ENCODE results near the gene PSMD13. TPM values are rescaled to one million over a fixed set of nuclear protein-coding genes. Genes with fewer than 3 reads are reported as not detected.
"Not testable (repeated sequence)": the region's sequence is repeated elsewhere in the genome, so short reads cannot be mapped to it uniquely, and the experiment has no call there.

The PSMD13 gene
- polyA plus RNA-seq, 4 donors: 104 to 159 (median 149) TPM

DNA sequence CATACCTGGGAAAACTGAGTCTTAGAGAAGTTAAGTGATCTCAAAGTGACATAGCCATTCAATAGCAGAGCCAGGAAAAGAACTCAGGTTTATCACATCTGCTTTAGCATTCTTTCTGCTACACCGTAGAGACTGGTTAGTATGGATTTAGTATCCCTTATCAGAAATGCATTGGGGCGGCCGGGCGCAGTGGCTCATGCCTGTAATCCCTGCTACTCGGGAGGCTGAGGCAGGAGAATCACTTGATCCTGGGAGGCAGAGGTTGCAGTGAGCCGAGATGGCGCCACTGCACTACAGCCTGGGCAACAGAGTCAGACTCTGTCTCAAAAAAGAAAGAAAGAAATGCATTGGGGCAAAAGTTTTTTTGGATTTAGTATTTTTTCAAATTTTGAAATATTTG is 1.6 kb downstream of the PSMD13 start:
- Histone ChIP-seq H3K4me1 (ENCODE audit: control insufficient read depth in 3 of 3, insufficient read depth in 2 of 3, low read depth in 1 of 3, low read length in 2 of 3) (peaks cover 2 to 22% (median 2%) of the 10 kb centered on the region in 3 donors), H3K36me3 (ENCODE audit: control insufficient read depth in 3 of 3, insufficient read depth in 2 of 3, low read depth in 1 of 3, low read length in 3 of 3) (peaks cover 0 to 19% (median 2%) of the 10 kb centered on the region in 3 donors)
- H3K9me3 ChIP-seq (ENCODE audit: control insufficient read depth in 2 of 2, insufficient read depth in 1 of 2, low read depth in 1 of 2, low read length in 1 of 2); H3K4me3 ChIP-seq (ENCODE audit: low read depth in 1 of 3, low read length in 3 of 3); FAIRE-seq; H3K27me3 ChIP-seq (ENCODE audit: control insufficient read depth in 3 of 3, insufficient read depth in 3 of 3, low read length in 3 of 3); H3K27ac ChIP-seq (ENCODE audit: low read depth in 1 of 3, low read length in 2 of 3); DNase-seq: not testable (repeated sequence)
- WGBS, 3 donors: 71 to 83% (median 81%) methylated on average over 7 of the region's 7 CpGs

- FAIRE-seq: no peak
Measured at GRCh38 chr11:240315-240714, 3.5 kb downstream of the PSMD13 start.

DNA sequence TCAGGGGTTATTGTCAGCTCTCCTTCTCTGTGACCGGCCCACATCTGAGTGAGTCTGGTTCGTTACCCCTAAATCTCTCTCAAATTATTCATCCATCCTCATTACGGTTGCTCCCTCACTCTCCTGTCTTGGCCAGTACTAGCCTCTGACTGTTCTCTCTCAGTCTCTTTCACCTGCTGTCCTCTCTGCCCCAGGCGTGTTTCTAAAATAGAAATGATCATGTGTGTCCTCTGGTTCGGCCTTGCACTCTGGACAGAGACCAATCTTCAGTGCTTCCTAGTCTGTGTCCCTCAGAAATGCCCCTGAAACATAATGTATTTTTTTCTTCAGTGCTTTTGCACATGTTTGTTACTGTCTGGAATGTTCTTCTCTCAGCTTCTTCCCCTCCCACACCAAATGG is 4.9 kb downstream of the PSMD13 start:
- H3K4me3 ChIP-seq (ENCODE audit: low read depth in 1 of 3, low read length in 3 of 3): no peak overlapping the region
- DNase-seq (no peak), FAIRE-seq (no peak)
- no peak overlapping the region for H3K27ac ChIP-seq (ENCODE audit: low read depth in 1 of 3, low read length in 2 of 3)
- H3K4me1 ChIP-seq (ENCODE audit: control insufficient read depth in 3 of 3, insufficient read depth in 2 of 3, low read depth in 1 of 3, low read length in 2 of 3): peaks cover 0 to 11% (median 2%) of the 10 kb centered on the region in 3 donors
- H3K9me3 ChIP-seq (ENCODE audit: control insufficient read depth in 2 of 2, insufficient read depth in 1 of 2, low read depth in 1 of 2, low read length in 1 of 2): no peaks in the 10 kb centered on the region
- no peaks in the 10 kb centered on the region for H3K27me3 ChIP-seq (ENCODE audit: control insufficient read depth in 3 of 3, insufficient read depth in 3 of 3, low read length in 3 of 3)
- 94 to 95% (median 95%) methylated on average over 5 of the region's 5 CpGs for WGBS, 3 donors
- peaks cover 8 to 37% (median 11%) of the 10 kb centered on the region in 3 donors for H3K36me3 ChIP-seq (ENCODE audit: control insufficient read depth in 3 of 3, insufficient read depth in 2 of 3, low read depth in 1 of 3, low read length in 3 of 3)

More at GRCh38 chr11:240315-240714, 3.5 kb downstream of the PSMD13 start:
- Histone ChIP-seq H3K27me3 (ENCODE audit: control insufficient read depth in 3 of 3, insufficient read depth in 3 of 3, low read length in 3 of 3) (no peaks in the 10 kb centered on the region), H3K9me3 (ENCODE audit: control insufficient read depth in 2 of 2, insufficient read depth in 1 of 2, low read depth in 1 of 2, low read length in 1 of 2) (no peaks in the 10 kb centered on the region), H3K4me1 (ENCODE audit: control insufficient read depth in 3 of 3, insufficient read depth in 2 of 3, low read depth in 1 of 3, low read length in 2 of 3) (peaks cover 0 to 13% (median 2%) of the 10 kb centered on the region in 3 donors), H3K27ac (ENCODE audit: low read depth in 1 of 3, low read length in 2 of 3) (no peak overlapping the region), H3K4me3 (ENCODE audit: low read depth in 1 of 3, low read length in 3 of 3) (no peak overlapping the region), H3K36me3 (ENCODE audit: control insufficient read depth in 3 of 3, insufficient read depth in 2 of 3, low read depth in 1 of 3, low read length in 3 of 3) (peaks cover 5 to 27% (median 6%) of the 10 kb centered on the region in 3 donors)
- no peak for DNase-seq
- WGBS, 3 donors: 47 to 66% (median 50%) methylated on average over 1 of the region's 1 CpG

GRCh38 chr11:244376-244775 is 7.6 kb downstream of the PSMD13 start:
- no peaks in the 10 kb centered on the region for H3K9me3 ChIP-seq (ENCODE audit: control insufficient read depth in 2 of 2, insufficient read depth in 1 of 2, low read depth in 1 of 2, low read length in 1 of 2)
- no peaks in the 10 kb centered on the region for H3K4me1 ChIP-seq (ENCODE audit: control insufficient read depth in 3 of 3, insufficient read depth in 2 of 3, low read depth in 1 of 3, low read length in 2 of 3)
- DNase-seq: no peak
- H3K36me3 ChIP-seq (ENCODE audit: control insufficient read depth in 3 of 3, insufficient read depth in 2 of 3, low read depth in 1 of 3, low read length in 3 of 3): peaks cover 14 to 54% (median 20%) of the 10 kb centered on the region in 3 donors
- H3K4me3 ChIP-seq (ENCODE audit: low read depth in 1 of 3, low read length in 3 of 3): no peak overlapping the region
- H3K27ac ChIP-seq (ENCODE audit: low read depth in 1 of 3, low read length in 2 of 3): no peak overlapping the region
- no peaks in the 10 kb centered on the region for H3K27me3 ChIP-seq (ENCODE audit: control insufficient read depth in 3 of 3, insufficient read depth in 3 of 3, low read length in 3 of 3)
- 79 to 93% (median 92%) methylated on average over 2 of the region's 2 CpGs for WGBS, 3 donors
- no peak for FAIRE-seq

- Histone ChIP-seq H3K4me3 (ENCODE audit: low read depth in 1 of 3, low read length in 3 of 3) (no peak overlapping the region), H3K36me3 (ENCODE audit: control insufficient read depth in 3 of 3, insufficient read depth in 2 of 3, low read depth in 1 of 3, low read length in 3 of 3) (peaks cover 11 to 67% (median 26%) of the 10 kb centered on the region in 3 donors), H3K4me1 (ENCODE audit: control insufficient read depth in 3 of 3, insufficient read depth in 2 of 3, low read depth in 1 of 3, low read length in 2 of 3) (no peaks in the 10 kb centered on the region), H3K27me3 (ENCODE audit: control insufficient read depth in 3 of 3, insufficient read depth in 3 of 3, low read length in 3 of 3) (no peaks in the 10 kb centered on the region), H3K27ac (ENCODE audit: low read depth in 1 of 3, low read length in 2 of 3) (no peak overlapping the region), H3K9me3 (ENCODE audit: control insufficient read depth in 2 of 2, insufficient read depth in 1 of 2, low read depth in 1 of 2, low read length in 1 of 2) (no peaks in the 10 kb centered on the region)
- FAIRE-seq (no peak), DNase-seq (no peak)
- 78 to 82% (median 79%) methylated on average over 8 of the region's 8 CpGs for WGBS, 3 donors
Measured at GRCh38 chr11:249062-249461, 12.3 kb downstream of the PSMD13 start.

GRCh38 chr11:250274-250673 is 13.5 kb downstream of the PSMD13 start:
- Histone ChIP-seq H3K4me1 (ENCODE audit: control insufficient read depth in 3 of 3, insufficient read depth in 2 of 3, low read depth in 1 of 3, low read length in 2 of 3) (no peaks in the 10 kb centered on the region), H3K27ac (ENCODE audit: low read depth in 1 of 3, low read length in 2 of 3) (no peak overlapping the region), H3K36me3 (ENCODE audit: control insufficient read depth in 3 of 3, insufficient read depth in 2 of 3, low read depth in 1 of 3, low read length in 3 of 3) (peaks cover 11 to 61% (median 22%) of the 10 kb centered on the region in 3 donors), H3K4me3 (ENCODE audit: low read depth in 1 of 3, low read length in 3 of 3) (no peak overlapping the region), H3K9me3 (ENCODE audit: control insufficient read depth in 2 of 2, insufficient read depth in 1 of 2, low read depth in 1 of 2, low read length in 1 of 2) (no peaks in the 10 kb centered on the region), H3K27me3 (ENCODE audit: control insufficient read depth in 3 of 3, insufficient read depth in 3 of 3, low read length in 3 of 3) (no peaks in the 10 kb centered on the region)
- FAIRE-seq (no peak), DNase-seq (no peak)
- 83 to 86% (median 85%) methylated on average over 5 of the region's 5 CpGs for WGBS, 3 donors

GRCh38 chr11:250740-251299 is 14.0 kb downstream of the PSMD13 start:
- H3K36me3 ChIP-seq (ENCODE audit: control insufficient read depth in 3 of 3, insufficient read depth in 2 of 3, low read depth in 1 of 3, low read length in 3 of 3): peaks cover 11 to 57% (median 20%) of the 10 kb centered on the region in 3 donors
- H3K27ac ChIP-seq (ENCODE audit: low read depth in 1 of 3, low read length in 2 of 3): peak overlapping the region in 1 of 3 donors; percentile 18
- no peak for FAIRE-seq
- DNase-seq: peak; percentile 70 to 77
- 64 to 78% (median 70%) methylated on average over 10 of the region's 10 CpGs for whole genome bisulfite sequencing, 3 donors
- H3K4me1 ChIP-seq (ENCODE audit: control insufficient read depth in 3 of 3, insufficient read depth in 2 of 3, low read depth in 1 of 3, low read length in 2 of 3): no peaks in the 10 kb centered on the region
- H3K27me3 ChIP-seq (ENCODE audit: control insufficient read depth in 3 of 3, insufficient read depth in 3 of 3, low read length in 3 of 3): no peaks in the 10 kb centered on the region
- no peaks in the 10 kb centered on the region for H3K9me3 ChIP-seq (ENCODE audit: control insufficient read depth in 2 of 2, insufficient read depth in 1 of 2, low read depth in 1 of 2, low read length in 1 of 2)
- H3K4me3 ChIP-seq (ENCODE audit: low read depth in 1 of 3, low read length in 3 of 3): no peak overlapping the region

GRCh38 chr11:251550-251949 is 14.8 kb downstream of the PSMD13 start:
- WGBS, 3 donors: 68 to 77% (median 71%) methylated on average over 10 of the region's 10 CpGs
- DNase-seq: no peak
- no peaks in the 10 kb centered on the region for H3K27me3 ChIP-seq (ENCODE audit: control insufficient read depth in 3 of 3, insufficient read depth in 3 of 3, low read length in 3 of 3)
- no peak overlapping the region for H3K4me3 ChIP-seq (ENCODE audit: low read depth in 1 of 3, low read length in 3 of 3)
- H3K36me3 ChIP-seq (ENCODE audit: control insufficient read depth in 3 of 3, insufficient read depth in 2 of 3, low read depth in 1 of 3, low read length in 3 of 3): peaks cover 9 to 52% (median 17%) of the 10 kb centered on the region in 3 donors
- H3K9me3 ChIP-seq (ENCODE audit: control insufficient read depth in 2 of 2, insufficient read depth in 1 of 2, low read depth in 1 of 2, low read length in 1 of 2): no peaks in the 10 kb centered on the region
- no peak for FAIRE-seq
- no peaks in the 10 kb centered on the region for H3K4me1 ChIP-seq (ENCODE audit: control insufficient read depth in 3 of 3, insufficient read depth in 2 of 3, low read depth in 1 of 3, low read length in 2 of 3)
- H3K27ac ChIP-seq (ENCODE audit: low read depth in 1 of 3, low read length in 2 of 3): no peak overlapping the region

GRCh38 chr11:252666-253065 is 15.9 kb downstream of the PSMD13 start:
- Histone ChIP-seq H3K36me3 (ENCODE audit: control insufficient read depth in 3 of 3, insufficient read depth in 2 of 3, low read depth in 1 of 3, low read length in 3 of 3) (peaks cover 7 to 46% (median 17%) of the 10 kb centered on the region in 3 donors), H3K4me3 (ENCODE audit: low read depth in 1 of 3, low read length in 3 of 3) (no peak overlapping the region), H3K27ac (ENCODE audit: low read depth in 1 of 3, low read length in 2 of 3) (no peak overlapping the region), H3K9me3 (ENCODE audit: control insufficient read depth in 2 of 2, insufficient read depth in 1 of 2, low read depth in 1 of 2, low read length in 1 of 2) (no peaks in the 10 kb centered on the region), H3K27me3 (ENCODE audit: control insufficient read depth in 3 of 3, insufficient read depth in 3 of 3, low read length in 3 of 3) (no peaks in the 10 kb centered on the region), H3K4me1 (ENCODE audit: control insufficient read depth in 3 of 3, insufficient read depth in 2 of 3, low read depth in 1 of 3, low read length in 2 of 3) (peaks cover 0 to 5% (median 0%) of the 10 kb centered on the region in 3 donors)
- FAIRE-seq (no peak), DNase-seq (no peak)
- 92 to 93% (median 92%) methylated on average over 8 of the region's 8 CpGs for WGBS, 3 donors

Data from small intestine (tissue), 7 donors.